GM21526 (cell line): ENCODE measurements around the gene CHP1.
"Not testable (repeated sequence)": the region's sequence is repeated elsewhere in the genome, so short reads cannot be mapped to it uniquely, and the experiment has no call there.

ENCODE experiments used
- ATAC-seq: cut with Tn5 transposase; IDR thresholded peaks from one replicate; pipeline ENCODE4 v1.9.1; 2021; ENCODE audit warnings: moderate library complexity; ENCODE audit not compliant: unreplicated experiment, low FRiP score

The CHP1 gene

GRCh38 chr15:41288464-41288863 is 57.4 kb downstream of the CHP1 start:
- ATAC-seq: no peak

- no peak for ATAC-seq
These were observed 58.9 kb downstream of the CHP1 start for GRCh38 chr15:41289953-41290352.

- ATAC-seq: peak; percentile 49
These were observed 60.1 kb downstream of the CHP1 start for GRCh38 chr15:41291065-41291631.

GRCh38 chr15:41292521-41292920 is 61.5 kb downstream of the CHP1 start:
- ATAC-seq: no peak

GRCh38 chr15:41301139-41301538 is 70.1 kb downstream of the CHP1 start:
- not testable (repeated sequence) for ATAC-seq

- ATAC-seq: no peak
These were observed 70.5 kb downstream of the CHP1 start for GRCh38 chr15:41301587-41301986.

GRCh38 chr15:41304149-41304770 is 73.2 kb downstream of the CHP1 start:
- ATAC-seq: no peak

GRCh38 chr15:41307679-41308078 is 76.6 kb downstream of the CHP1 start:
- ATAC-seq: no peak

- ATAC-seq: no peak
These were observed 78.3 kb downstream of the CHP1 start for GRCh38 chr15:41309226-41309905.

GRCh38 chr15:41320805-41321330 is 89.8 kb downstream of the CHP1 start:
- not testable (repeated sequence) for ATAC-seq

- no peak for ATAC-seq
These were observed 92.5 kb downstream of the CHP1 start for GRCh38 chr15:41323611-41324010.

- ATAC-seq: no peak
These were observed 100.2 kb downstream of the CHP1 start for GRCh38 chr15:41331281-41331680.
